NCI-H526 (cell line): ENCODE measurements around the gene CORO7.
A peak's percentile ranks its signal among the peaks of the same experiment; 100 is the strongest.

ENCODE experiments used
- DNase-seq, 2 experiments: peaks; one replicate each; lab custom pipeline; 2025; lab: John Stamatoyannopoulos, UW

Gene CORO7

GRCh38 chr16:4426021-4426684, 9.8 kb upstream of the CORO7 start:
- no peak for DNase-seq

- peak; percentile 81 to 92 for DNase-seq
These were observed 9.1 kb upstream of the CORO7 start, which contains the start of gene DNAJA3 for GRCh38 chr16:4425378-4426020. TSS of gene DNAJA3 (plus strand) at chr16:4425868. CDS start at chr16:4425882, 14 bp downstream.

GRCh38 chr16:4420505-4421105, 4.2 kb upstream of the CORO7 start:
- DNase-seq: no peak

GRCh38 chr16:4419402-4419959, 3.1 kb upstream of the CORO7 start:
- no peak for DNase-seq

- DNase-seq: peak in 1 of 2 experiments; percentile 45
These were observed 727 bp downstream of the CORO7 start for GRCh38 chr16:4415538-4416199.

- no peak for DNase-seq
These were observed 2.0 kb downstream of the CORO7 start for GRCh38 chr16:4414187-4414917.

DNA sequence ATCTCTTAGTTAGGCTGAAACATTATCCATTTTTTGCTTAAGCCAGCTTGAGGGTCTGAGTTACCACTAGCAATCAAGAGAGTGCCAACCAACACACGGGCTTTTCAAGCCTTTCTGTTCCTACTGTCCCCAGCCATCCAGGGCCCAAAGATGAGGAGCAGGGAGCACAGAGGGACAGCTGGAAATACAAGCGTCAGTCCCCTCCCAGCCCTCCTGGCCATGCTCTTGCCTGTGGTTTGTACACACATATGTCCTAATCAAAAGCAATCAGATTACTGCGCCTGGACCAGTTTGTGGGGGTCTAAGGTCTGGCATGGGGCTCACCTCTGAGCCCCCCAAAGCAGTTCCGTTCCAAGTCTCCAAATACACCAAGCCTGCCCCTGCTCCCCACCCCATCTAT, 3.5 kb downstream of the CORO7 start:
- no peak for DNase-seq

GRCh38 chr16:4412159-4412558, 4.2 kb downstream of the CORO7 start:
- no peak for DNase-seq

- DNase-seq: no peak
These were observed 4.7 kb downstream of the CORO7 start for GRCh38 chr16:4411684-4412083.

DNA sequence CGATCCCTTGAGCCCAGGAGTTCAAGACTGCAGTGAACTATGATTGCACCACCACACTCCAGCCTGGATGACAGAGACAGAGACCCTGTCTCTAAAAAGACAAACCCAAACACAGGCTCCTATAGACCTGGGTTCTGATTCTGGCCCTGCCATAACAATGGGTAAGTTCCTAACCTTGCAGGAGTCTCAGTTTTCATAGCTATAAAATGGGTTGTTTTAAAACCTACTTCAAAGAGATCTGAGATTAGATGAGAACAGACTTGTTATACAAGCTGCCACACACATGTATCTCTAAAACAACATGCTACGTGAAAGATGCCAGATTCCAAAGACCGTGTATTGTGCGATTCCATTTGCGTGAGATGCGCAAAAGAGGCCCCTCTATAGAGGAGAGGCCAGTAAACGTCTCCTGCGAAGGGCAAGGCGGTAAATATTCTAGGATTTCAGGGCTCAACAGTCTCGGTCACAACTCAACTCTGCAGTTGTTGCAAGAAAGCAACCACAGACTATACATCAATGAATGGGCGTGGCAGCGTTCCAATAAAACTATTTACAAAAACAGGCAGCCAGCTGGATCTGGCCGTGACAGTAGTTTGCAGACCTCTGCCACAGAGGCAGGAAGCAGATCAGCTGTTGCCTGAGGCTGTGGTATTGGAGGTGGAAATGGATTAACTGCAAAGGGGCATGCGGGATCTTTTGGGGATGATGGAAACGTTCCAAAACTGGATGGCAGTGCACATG, 5.9 kb downstream of the CORO7 start:
- no peak for DNase-seq

GRCh38 chr16:4409081-4409932, 7.1 kb downstream of the CORO7 start:
- DNase-seq: no peak

DNA sequence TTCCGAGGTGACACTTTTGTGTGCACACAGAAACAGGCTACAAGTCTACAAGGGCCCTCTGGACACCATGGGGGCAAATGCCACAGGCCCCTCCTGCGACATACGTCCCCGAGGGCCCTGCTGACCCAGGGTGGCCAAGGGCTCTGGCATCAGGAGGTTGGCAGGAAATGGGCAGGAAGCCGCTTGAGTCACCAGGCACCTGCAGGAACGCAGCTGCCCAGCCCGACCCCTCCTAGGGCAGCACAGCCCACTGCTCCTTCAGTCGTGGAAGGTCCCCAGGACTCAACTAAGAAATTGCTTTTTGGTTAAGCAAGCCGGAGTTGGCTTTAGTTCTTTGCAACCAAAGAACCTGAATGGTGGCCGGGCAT, 8.1 kb downstream of the CORO7 start:
- DNase-seq: no peak

DNA sequence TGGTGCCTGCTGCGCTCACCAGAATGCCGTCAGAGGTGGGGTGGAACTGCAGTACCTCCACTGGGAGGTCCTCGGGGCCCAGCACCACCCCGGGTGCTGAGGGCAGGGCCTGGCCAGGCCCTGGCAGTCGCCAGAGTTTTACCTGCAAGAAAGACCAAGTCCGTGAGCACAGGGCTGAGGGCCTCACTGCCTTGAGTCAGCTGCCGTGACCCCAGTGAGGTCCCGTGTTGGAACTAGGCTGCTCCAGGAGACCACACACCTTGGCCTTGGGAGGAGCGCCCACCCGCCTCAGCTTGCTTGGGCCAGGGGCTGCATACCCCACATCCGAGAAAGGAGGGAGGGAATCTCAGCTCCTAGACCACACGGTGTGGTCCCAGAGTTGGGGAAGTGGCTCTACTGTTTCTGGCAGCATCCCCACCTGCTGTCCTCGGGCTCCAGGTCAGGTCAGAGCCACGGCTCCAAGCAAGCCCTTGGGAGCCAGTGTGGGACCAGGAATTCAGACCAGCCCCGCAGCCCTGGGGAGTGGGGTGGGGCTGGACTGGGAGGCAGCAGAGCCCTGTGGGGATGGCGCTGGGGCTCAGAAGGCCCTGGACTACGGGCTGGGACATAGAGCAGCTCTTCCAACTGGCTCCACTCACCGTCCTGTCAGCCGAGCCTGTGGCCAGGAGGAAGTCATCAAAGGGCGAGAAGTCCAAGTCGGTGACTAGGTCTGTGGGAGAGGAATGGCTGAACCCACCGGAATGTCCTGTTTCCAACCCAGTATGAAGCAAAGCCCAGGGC, 8.7 kb downstream of the CORO7 start:
- no peak for DNase-seq

- DNase-seq: no peak
These were observed 11.3 kb downstream of the CORO7 start for GRCh38 chr16:4404967-4405696.

DNA sequence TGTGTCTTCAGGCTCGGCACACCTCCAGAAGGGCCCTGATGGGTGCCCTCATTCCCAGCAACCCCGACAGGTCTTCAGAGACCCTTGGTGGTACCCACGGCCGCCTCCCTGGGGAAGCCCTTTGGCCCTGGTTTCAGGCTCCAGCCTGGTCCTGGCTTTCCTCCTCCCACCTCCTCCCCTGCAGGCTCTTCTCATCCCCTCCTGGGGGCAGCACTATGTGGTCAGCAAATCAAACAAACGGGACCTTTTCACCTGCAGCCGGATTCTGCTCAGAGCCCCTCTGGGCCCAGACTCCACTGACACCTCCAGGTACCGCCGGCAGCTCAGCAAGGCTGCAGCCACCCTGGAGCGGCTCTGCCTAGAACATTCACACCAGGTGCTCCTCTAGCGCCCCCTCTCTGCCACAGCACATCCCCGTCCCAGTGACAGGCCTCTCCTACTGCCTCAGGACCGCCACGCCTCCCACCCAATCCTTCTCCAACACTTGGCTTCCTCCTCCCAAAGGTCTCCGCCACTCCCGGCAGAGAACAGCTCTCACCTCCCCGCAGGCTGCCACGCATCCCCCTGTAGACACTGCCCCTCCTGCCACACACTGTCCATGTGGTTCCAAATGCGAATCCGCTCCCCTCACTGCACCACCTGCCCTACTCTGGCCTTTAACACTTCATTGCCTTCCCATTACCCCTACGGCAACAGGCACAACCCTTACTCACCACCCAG, 12.0 kb downstream of the CORO7 start:
- DNase-seq: peak; percentile 35 to 67

DNA sequence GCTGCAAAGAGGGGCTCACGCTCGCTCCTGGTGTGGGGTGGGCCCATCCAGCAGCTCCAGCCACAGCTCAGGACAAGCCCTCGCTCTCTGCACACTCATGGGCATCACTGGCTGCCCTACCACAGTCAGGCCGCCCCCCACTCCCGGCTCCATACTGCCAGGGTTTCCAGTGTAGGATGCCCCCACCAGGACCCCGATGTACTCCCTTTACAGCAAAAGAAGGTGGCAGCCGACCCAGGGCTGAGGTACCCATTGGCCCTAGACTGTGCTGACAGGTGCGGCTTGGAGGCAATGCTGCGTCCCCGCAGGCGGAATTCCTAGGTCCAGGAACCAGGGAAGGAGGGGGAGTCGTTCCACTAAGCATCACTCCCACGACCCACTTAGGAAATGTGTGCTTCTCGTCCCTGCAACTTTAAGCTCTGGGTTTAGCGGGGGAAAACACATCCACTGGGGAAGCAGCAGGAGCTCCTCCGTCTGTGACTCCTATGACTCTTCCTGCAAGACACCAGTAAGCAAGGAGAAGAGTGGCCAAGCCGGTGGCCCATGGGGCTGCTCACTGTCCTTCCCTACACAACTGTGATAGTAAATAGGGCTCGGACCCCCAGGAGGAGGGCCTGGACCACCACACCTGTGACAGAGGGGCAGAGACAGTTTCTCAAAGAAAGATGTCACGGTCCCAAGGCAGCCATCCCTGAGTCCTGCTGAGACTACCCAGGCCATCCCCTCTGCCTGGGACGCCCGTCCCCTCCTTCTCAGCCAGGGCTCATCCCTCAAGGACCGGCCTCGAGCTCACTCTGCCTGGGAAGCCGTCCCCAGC, 13.1 kb downstream of the CORO7 start:
- DNase-seq: no peak
